Panc1 (cell line): ENCODE results near the gene KRT9. TPM values are rescaled to one million over a fixed set of nuclear protein-coding genes. Genes with fewer than 3 reads are reported as not detected.

Experiments used
- ATAC-seq: fragments of 200-7000 bp; cut with Tn5 transposase; 2 replicates; pipeline ENCODE4 v1.9.1; 2020; ENCODE audit warnings: mild to moderate bottlenecking, moderate library complexity
- BruUV-seq: library from RNA; stranded (reverse); fragments of 400-500 nt; replicated peaks from 2 replicates; lab custom pipeline; 2021; lab: Mats Ljungman, UMichigan
- CTCF ChIA-PET: fragments of 300-600 bp; sonication (Branson Sonifier 250); formaldehyde crosslinking; loops from one replicate; lab custom pipeline; 2022; ENCODE audit warnings: antibody characterized with exemption; lab: Charles Lee
- POLR2A ChIA-PET: fragments of 300-600 bp; sonication (Branson Sonifier 250); formaldehyde crosslinking; loops from one replicate; lab custom pipeline; 2022; ENCODE audit warnings: antibody characterized with exemption; lab: Charles Lee
- DNase-seq: peaks from one replicate; pipeline ENCODE4 v3.0.0-alpha.2; 2010; ENCODE audit warnings: low read depth, low spot score
- H3K27ac ChIP-seq: 2 replicates; pipeline ENCODE4 v1.5.1; 2011; ENCODE audit warnings: mild to moderate bottlenecking, low read length, inconsistent platforms
- H3K27me3 ChIP-seq: fragments of 200-500 bp; sonication (Bioruptor generic); 2 replicates; pipeline ENCODE4 v1.6.0; 2014; ENCODE audit warnings: low read length, inconsistent platforms; ENCODE audit not compliant: control insufficient read depth, insufficient read depth
- H3K36me3 ChIP-seq: fragments of 200-500 bp; sonication (Bioruptor generic); 2 replicates; pipeline ENCODE4 v1.5.1; 2014; ENCODE audit warnings: inconsistent platforms, mild to moderate bottlenecking, low read length, moderate library complexity; ENCODE audit not compliant: control insufficient read depth, insufficient read depth
- H3K4me1 ChIP-seq: 2 replicates; pipeline ENCODE4 v1.5.1; 2011; ENCODE audit warnings: inconsistent platforms, mild to moderate bottlenecking, low read length, moderate library complexity; ENCODE audit not compliant: control insufficient read depth, insufficient read depth
- H3K4me3 ChIP-seq, 2 experiments: 2 replicates each; pipeline ENCODE4 v1.5.1; 2011 to 2012; ENCODE audit warnings: low read depth in 2 of 2, low read length in 2 of 2, mild to moderate bottlenecking in 2 of 2, inconsistent platforms in 1 of 2, moderate library complexity in 1 of 2
- H3K9me3 ChIP-seq: fragments of 200-500 bp; sonication (Bioruptor generic); 2 replicates; pipeline ENCODE4 v1.5.1; 2014; ENCODE audit warnings: low read depth, mild to moderate bottlenecking, inconsistent platforms, low read length, moderate library complexity; ENCODE audit not compliant: control insufficient read depth, insufficient read depth
- POLR2AphosphoS5 ChIP-seq: IDR thresholded peaks from 2 replicates; pipeline ENCODE4 v1.6.1; 2012; ENCODE audit warnings: mild to moderate bottlenecking, low read depth, low read length, moderate library complexity
- REST ChIP-seq, 2 experiments: IDR thresholded peaks; 2 replicates each; pipeline ENCODE4 v1.6.1; 2011 to 2012; ENCODE audit warnings: low read depth in 2 of 2, control low read depth in 1 of 2, low read length in 1 of 2, mild to moderate bottlenecking in 1 of 2, moderate library complexity in 1 of 2; ENCODE audit not compliant: insufficient read depth in 1 of 2
- SIN3A ChIP-seq: IDR thresholded peaks from 2 replicates; pipeline ENCODE4 v1.6.1; 2012; ENCODE audit warnings: low read depth, mild to moderate bottlenecking, low read length, moderate library complexity, borderline replicate concordance; ENCODE audit not compliant: insufficient read depth
- TCF7L2 ChIP-seq: IDR thresholded peaks from 2 replicates; pipeline ENCODE4 v1.6.1; 2011; ENCODE audit warnings: mild to moderate bottlenecking, low read depth, low read length, inconsistent platforms
- in situ Hi-C: cut with HindIII; loops from 2 replicates; pipeline ENCODE4 v1.10.0; 2016; ENCODE audit warnings: low sequenced_read_pairs, low pct_unique_long_range_greater_than_20kb
- intact Hi-C: fragments of 100-400 bp; cut with micrococcal nuclease; formaldehyde crosslinking; loops from one replicate; pipeline ENCODE4 v1.10.0; 2022; ENCODE audit not compliant: unreplicated experiment
- total RNA-seq: library from RNA; stranded (reverse); gene quantifications from one replicate; pipeline ENCODE4 v1.2.1, GENCODE V29; 2021; ENCODE audit not compliant: unreplicated experiment
- TF ChIP-seq, protein P1 (sequence below): fragments of 450-650 bp; IDR thresholded peaks from 2 replicates; pipeline ENCODE4 v1.5.1; 2017; ENCODE audit warnings: mild to moderate bottlenecking

KRT9 gene
- total RNA-seq, 1 experiment from 2014 or later = not detected

DNA sequence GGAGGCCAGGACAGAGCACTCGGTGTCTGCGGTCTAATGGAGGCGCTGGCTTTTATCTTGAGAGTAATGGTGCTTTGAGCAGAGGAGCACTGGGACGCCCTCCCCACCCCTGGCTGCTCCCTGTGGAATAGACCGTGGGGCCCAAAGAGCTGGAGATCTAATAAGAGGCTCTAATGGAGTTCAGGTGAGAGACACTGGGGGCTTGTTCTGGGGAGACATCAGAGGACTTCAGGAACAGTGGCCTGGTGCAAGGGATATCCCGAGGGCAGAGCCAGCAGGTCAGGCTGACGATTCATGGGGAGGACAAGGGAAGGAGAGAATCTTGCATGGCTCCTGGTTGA, 34.3 kb downstream of the KRT9 start:
- intact Hi-C loops = no loop called here
- CTCF ChIA-PET = interaction anchor here (0.6 to 0.7 kb wide), 3 partner anchors 31 to 1032 kb away, joined by 3 to 9 read pairs (median 4); no protein-coding TSS in a partner anchor

GRCh38 chr17:41536741-41537613, 34.9 kb downstream of the KRT9 start:
- no peak for ATAC-seq
- BruUV-seq = no TSS peak
- no peaks in the 10 kb centered on the region for H3K9me3 ChIP-seq
- no peak overlapping the region for H3K4me3 ChIP-seq
- intact Hi-C loops = no loop called here
- no peak for DNase-seq
- no peaks in the 10 kb centered on the region for H3K27me3 ChIP-seq
- H3K27ac ChIP-seq = peak overlapping the region; percentile 70
- POLR2A ChIA-PET = interaction anchor here (0.6 kb wide), 1 partner anchor 12 kb away, joined by 15 read pairs; no protein-coding TSS in a partner anchor
- no peaks in the 10 kb centered on the region for H3K36me3 ChIP-seq
- peaks cover 67% of the 10 kb centered on the region for H3K4me1 ChIP-seq
- in situ Hi-C loops = loop anchor here (25.0 kb wide), 1 partner anchor 100 kb away; no protein-coding TSS in a partner anchor
- CTCF ChIA-PET = interaction anchor here (0.6 to 1.6 kb wide), 4 partner anchors 12 to 1033 kb away, joined by 3 to 12 read pairs (median 6); no protein-coding TSS in a partner anchor
- TF ChIP-seq TCF7L2 (no peak), SIN3A (no peak), POLR2AphosphoS5 (no peak), REST (IDR thresholded peaks at IDR 0.05; ENCODE audit: insufficient read depth in 1 of 2, low read depth in 2 of 2, low read length in 1 of 2) (no peak)
- TF ChIP-seq, protein P1, sequence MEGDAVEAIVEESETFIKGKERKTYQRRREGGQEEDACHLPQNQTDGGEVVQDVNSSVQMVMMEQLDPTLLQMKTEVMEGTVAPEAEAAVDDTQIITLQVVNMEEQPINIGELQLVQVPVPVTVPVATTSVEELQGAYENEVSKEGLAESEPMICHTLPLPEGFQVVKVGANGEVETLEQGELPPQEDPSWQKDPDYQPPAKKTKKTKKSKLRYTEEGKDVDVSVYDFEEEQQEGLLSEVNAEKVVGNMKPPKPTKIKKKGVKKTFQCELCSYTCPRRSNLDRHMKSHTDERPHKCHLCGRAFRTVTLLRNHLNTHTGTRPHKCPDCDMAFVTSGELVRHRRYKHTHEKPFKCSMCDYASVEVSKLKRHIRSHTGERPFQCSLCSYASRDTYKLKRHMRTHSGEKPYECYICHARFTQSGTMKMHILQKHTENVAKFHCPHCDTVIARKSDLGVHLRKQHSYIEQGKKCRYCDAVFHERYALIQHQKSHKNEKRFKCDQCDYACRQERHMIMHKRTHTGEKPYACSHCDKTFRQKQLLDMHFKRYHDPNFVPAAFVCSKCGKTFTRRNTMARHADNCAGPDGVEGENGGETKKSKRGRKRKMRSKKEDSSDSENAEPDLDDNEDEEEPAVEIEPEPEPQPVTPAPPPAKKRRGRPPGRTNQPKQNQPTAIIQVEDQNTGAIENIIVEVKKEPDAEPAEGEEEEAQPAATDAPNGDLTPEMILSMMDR = no peak

More for the DNA sequence above, 34.3 kb downstream of the KRT9 start:
- no peaks in the 10 kb centered on the region for H3K36me3 ChIP-seq
- no peaks in the 10 kb centered on the region for H3K27me3 ChIP-seq
- no peaks in the 10 kb centered on the region for H3K9me3 ChIP-seq
- H3K4me3 ChIP-seq = no peak overlapping the region
- ATAC-seq (no peak), DNase-seq (no peak)
- peak overlapping the region; percentile 53 for H3K27ac ChIP-seq
- TF ChIP-seq, protein P1 = no peak
- peaks cover 61% of the 10 kb centered on the region for H3K4me1 ChIP-seq
- no TSS peak for BruUV-seq
- in situ Hi-C loops = loop anchor here (25.0 kb wide), 1 partner anchor 100 kb away; no protein-coding TSS in a partner anchor
- POLR2A ChIA-PET = no interaction called here
